ENCODE data around the gene DNAJC30.

DNAJC30 gene

DNA sequence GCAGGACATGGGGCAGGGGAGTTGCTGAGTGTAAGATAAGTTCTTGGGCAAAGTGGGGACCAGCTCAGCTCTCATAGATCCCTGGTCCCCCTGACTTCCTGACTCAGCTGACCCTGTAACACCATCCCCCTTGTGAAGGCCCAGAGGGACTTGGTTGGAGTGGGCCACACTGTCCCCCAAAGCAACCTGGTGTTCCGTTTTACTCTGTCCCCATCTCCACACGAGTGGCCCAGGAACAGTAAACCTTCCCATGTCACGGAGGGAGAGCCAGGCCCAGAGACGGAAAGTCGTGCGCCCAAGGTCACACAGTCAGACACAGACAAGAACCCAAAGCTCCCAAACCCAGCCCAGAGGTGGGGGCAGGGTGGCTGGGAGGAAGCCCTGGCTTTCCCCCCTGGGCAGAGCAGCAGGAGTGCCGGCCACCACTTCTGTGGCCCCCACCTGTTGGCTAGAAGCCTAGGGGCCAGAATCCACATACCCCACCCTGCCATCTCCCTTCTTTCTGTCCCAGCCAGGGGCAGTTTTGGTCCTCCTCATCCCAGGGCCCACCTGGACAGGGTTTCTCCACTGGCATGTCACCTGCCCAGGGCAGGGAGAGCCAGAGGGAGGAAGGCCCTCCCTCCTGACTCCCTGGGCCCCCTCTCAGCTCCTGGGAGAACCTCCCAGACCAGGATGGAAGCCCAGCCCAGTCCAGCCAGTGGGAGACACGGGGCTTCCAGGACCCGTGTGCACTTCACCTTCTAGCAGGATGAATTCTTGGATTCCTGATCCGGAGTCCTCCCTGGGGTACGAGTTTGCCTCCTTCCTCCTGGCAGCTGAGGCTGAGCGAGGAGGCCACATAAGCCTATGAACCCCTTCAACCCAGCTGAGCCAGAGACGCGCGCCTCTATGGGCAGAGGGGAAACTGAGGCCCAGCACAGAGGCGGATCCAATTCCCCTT, 36.2 kb downstream of the DNAJC30 start:
- DNase-seq, result no peak

- DNase-seq, result no peak
Measured at GRCh38 chr7:73645643-73646174, 37.5 kb downstream of the DNAJC30 start.

GRCh38 chr7:73644688-73645286, 38.5 kb downstream of the DNAJC30 start:
- DNase-seq, result no peak

DNA sequence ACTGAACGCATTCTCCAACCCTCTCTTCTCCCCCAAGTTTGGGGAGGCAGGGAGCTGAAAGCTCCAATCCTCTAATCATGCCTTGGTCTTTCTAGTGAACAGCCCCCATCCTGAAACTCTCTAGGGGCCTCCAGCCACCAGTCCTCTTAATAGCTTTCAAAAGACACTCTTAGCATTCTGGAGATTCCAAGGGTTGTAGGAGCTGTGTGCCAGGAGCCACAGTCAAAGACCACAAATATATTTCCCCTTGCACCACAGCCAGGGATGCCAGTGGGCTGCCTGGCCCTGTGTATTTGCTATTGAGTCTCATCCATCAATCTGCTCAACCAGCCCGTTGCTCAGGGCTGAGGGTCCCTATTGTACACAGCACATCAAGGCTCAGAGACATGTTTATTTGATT, 40.4 kb downstream of the DNAJC30 start:
- DNase-seq, result no peak

DNA sequence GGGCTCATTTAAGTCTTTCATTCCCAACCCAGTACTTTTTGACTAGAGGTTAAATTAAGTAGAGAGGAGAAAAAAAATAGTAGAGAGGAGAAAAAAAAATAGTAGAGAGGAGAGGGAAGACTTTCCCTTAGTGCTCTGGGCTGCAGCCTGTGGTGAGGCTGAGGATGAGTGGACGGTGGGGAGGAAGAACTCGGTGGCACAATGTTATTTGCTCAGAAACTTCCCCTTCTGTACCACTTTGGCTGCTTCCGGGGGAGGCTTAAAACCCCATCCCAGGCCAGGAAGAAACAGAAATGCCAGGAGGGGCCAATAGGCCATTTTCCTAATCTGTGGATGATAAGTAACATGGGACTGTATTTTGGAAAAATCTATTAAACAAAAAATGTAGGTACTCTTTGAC, 44.3 kb downstream of the DNAJC30 start:
- DNase-seq, result no peak

DNA sequence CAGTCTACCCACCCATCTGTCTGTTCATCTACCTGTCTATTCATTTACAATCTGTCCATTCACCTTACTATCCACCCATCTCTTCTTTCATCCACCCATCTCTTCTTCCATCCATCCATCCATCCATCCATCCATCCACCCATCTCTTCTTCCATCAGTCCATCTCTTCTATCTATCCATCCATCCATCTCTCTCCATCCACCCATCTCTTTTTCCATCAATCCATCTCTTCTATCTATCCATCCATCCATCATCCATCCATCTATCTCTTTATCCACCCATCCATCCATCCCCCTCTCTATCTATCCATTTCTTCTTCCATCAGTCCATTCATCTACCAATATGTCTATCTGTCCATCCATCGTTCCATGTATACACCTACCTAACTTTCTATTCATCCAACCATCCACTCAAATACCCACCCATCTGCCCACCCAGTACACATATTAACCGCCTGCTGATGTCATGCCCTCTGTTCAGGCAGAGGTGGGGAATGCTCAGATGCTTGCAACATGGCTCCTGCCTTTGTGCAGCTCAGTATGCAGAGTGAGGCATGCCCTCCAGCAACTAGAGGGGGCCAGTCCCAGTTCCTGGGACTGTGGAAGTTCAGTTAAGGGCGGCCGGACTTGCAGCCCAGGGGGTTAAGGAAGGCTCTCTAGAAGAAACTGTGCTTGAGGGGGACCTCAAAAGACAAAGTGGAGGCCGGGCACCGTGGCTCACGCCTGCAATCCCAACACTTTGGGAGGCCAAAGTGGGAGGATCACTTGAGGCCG, 47.6 kb downstream of the DNAJC30 start:
- DNase-seq, result no peak

GRCh38 chr7:73633844-73634243, 49.4 kb downstream of the DNAJC30 start:
- no peak for DNase-seq

- no peak for DNase-seq
Measured at GRCh38 chr7:73633323-73633722, 49.9 kb downstream of the DNAJC30 start.

- no peak for DNase-seq
Measured at GRCh38 chr7:73631558-73631957, 51.7 kb downstream of the DNAJC30 start.

All from DMS53 (cell line).